ENCODE data around the gene ATP10A.
"Not testable (repeated sequence)": the region's sequence is repeated elsewhere in the genome, so short reads cannot be mapped to it uniquely, and the experiment has no call there.

The ATP10A gene

GRCh38 chr15:25882466-25882865 lies 19.3 kb upstream of the ATP10A start:
- DNase-seq (ENCODE audit: low spot score): no peak

- not testable (repeated sequence) for DNase-seq (ENCODE audit: low spot score)
Measured at GRCh38 chr15:25880877-25881276, 17.8 kb upstream of the ATP10A start.

- DNase-seq (ENCODE audit: low spot score): no peak
Measured at GRCh38 chr15:25880411-25880810, 17.3 kb upstream of the ATP10A start.

DNA sequence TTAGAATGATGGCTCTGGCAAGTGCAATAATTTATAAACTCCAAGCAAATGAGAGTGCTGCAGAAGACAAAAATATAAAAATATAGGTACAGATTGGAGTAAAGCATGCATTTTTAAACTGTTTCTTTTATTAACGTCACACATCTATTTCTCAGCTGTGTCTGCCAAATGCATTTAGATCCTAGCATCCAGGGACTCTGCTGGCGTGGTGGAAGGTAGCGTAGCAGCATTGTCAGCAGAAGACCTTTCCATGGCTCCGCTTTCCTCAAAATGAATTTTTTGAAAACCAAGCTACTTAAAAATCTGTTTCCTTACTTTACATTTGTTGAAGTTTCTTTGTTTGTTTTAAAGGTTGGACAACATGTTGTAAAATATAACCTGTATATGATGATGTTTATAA lies 16.3 kb upstream of the ATP10A start:
- DNase-seq (ENCODE audit: low spot score): no peak

DNA sequence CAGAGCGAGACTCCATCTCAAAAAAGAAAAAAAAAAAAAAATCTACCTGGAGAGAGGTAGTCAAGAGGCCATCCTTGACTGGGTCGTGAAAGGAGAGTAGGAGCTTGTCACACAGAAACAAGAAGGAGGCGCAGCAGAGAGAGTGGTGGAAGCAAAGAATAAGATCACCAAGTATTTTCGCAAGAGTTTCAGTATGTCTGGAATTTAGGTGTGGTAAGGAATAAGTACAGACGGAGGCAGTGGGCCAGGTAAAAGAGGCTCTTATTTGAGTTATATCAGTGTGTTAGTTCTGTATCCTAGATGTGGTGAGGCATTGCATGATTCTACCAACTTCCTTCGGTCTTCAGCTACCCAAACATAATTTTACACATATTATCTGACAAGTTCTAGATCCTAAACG lies 14.6 kb upstream of the ATP10A start:
- no peak for DNase-seq (ENCODE audit: low spot score)

GRCh38 chr15:25876231-25877140 lies 13.4 kb upstream of the ATP10A start:
- DNase-seq (ENCODE audit: low spot score): no peak

GRCh38 chr15:25875566-25875965 lies 12.4 kb upstream of the ATP10A start:
- DNase-seq (ENCODE audit: low spot score): no peak

DNA sequence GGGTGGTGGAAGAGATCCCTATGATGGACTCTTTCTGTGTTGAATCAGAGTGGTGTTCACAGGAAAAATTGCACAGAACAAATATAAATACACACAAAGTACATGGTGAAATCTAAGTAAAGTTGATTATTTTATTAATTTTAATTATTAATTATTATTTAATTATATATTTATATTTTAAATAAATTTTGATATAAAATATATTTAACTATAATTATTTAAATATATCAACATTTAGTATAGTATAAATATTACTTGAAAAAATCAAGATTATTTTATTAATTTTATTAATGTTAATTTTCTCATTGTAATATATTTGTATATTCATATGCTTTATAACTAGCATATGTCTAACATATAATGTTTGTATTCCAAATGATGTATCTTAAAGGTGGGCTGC lies 11.3 kb upstream of the ATP10A start:
- no peak for DNase-seq (ENCODE audit: low spot score)

DNA sequence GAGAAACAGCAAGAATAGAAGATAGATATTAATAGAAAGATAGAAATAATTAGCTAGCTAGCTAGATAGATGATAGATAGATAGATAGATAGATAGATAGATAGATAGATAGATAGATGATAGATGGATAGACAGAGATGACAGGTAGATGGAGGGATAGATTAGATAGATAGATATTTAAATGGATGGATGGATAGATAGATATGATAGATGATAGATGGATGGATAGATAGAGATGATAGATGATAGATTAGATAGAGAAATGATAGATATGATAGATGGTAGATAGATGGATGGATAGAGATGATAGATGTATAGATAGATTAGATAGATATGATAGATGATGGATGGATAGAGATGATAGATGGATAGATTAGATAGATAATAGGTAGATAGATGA lies 8.3 kb upstream of the ATP10A start:
- DNase-seq (ENCODE audit: low spot score): no peak

GRCh38 chr15:25870938-25871337 lies 7.8 kb upstream of the ATP10A start:
- no peak for DNase-seq (ENCODE audit: low spot score)

DNA sequence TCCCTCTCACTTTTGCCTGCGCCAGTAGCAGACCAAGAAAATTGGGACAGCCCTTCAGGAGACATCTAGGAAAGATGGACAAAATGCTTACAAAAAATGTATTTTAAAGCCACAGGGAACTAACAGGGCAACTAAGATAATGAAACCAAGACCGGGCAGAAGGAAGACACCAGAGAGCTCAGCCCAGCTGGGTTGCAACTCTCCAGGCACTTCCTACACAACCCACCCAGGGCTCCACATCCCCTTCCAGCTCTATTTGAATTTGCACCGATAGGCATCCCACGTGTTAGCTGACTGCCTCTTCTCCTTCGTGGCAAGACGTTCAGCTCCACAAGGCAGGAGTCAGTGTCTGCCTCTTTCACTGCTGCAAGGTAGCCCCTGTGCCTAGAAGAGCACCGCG lies 6.6 kb upstream of the ATP10A start:
- DNase-seq (ENCODE audit: low spot score): no peak

GRCh38 chr15:25866874-25867273 lies 3.7 kb upstream of the ATP10A start:
- no peak for DNase-seq (ENCODE audit: low spot score)

DNA sequence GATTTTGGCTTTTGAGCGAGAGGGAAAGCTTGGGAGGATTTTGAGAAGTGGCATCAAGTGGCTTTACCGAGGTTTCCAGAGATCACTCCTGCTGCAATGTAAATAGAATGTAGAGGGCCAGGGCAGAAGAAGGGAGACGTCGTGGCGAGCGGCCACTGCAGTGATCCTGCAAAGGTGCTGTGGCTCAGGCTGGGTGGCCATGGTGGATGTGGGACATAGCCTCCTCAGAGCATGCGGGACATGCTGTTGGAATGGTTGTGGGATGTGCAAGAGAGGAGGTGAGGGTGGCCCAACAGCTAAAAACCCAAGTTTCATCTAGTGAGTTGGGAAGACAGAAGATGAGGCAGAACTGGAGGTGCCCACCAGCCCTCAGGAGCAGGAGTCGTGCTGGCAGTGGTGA lies 3.1 kb upstream of the ATP10A start:
- DNase-seq (ENCODE audit: low spot score): no peak

- no peak for DNase-seq (ENCODE audit: low spot score)
Measured at GRCh38 chr15:25864966-25865365, 1.8 kb upstream of the ATP10A start.

- no peak for DNase-seq (ENCODE audit: low spot score)
Measured at GRCh38 chr15:25863968-25864580, 947 bp upstream of the ATP10A start.

- no peak for DNase-seq (ENCODE audit: low spot score)
Measured at GRCh38 chr15:25862472-25863110, 536 bp downstream of the ATP10A start.

GRCh38 chr15:25862071-25862471 lies 1.1 kb downstream of the ATP10A start:
- no peak for DNase-seq (ENCODE audit: low spot score)

- no peak for DNase-seq (ENCODE audit: low spot score)
Measured at GRCh38 chr15:25860885-25861866, 2.0 kb downstream of the ATP10A start.

GRCh38 chr15:25859838-25860645 lies 3.1 kb downstream of the ATP10A start:
- DNase-seq (ENCODE audit: low spot score): no peak

DNA sequence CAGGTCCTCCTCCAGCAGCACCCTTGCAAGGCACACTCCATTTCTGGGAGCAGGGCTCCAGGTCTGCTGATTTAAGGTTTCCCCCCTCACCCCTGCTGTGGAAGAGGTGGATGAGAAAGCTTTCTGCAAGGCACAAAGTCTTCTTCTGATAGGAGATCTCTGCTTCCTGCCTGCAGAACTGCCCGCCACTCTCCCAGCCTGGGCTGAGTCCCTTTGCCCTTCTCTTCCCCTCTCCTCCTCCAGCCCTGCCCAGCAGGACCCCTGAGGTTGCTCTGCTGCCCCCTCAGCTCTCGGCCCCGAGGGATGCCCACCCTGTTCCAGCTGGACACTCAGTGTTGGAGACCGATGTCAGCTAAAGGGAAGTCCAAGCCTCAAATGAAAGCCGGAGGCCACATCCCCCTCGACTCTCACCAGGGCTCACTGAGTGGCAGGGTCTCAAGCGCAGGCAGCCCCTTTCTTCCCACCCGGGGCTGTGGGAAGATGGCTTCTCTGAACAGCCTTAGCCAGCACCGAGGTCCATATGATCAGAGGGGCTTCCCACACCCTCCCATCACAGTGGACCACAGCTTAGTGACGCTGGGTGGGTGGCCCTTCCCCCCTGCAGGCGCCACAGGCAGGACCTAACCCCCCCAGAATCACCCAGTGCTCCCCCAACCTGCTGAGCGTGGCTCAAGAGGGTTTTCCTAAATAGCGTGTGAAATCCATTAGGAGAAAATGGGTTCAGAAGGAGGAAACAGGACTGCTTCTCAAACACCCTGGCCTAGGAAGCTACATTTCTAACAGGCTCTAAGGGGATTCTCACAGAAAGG lies 4.0 kb downstream of the ATP10A start:
- DNase-seq (ENCODE audit: low spot score): no peak
